ENCODE measurements around the gene MCAM. TPM values are rescaled to one million over a fixed set of nuclear protein-coding genes. Genes with fewer than 3 reads are reported as not detected.

MCAM gene
- total RNA-seq, 1 experiment from 2014 or later: 365 TPM

DNA sequence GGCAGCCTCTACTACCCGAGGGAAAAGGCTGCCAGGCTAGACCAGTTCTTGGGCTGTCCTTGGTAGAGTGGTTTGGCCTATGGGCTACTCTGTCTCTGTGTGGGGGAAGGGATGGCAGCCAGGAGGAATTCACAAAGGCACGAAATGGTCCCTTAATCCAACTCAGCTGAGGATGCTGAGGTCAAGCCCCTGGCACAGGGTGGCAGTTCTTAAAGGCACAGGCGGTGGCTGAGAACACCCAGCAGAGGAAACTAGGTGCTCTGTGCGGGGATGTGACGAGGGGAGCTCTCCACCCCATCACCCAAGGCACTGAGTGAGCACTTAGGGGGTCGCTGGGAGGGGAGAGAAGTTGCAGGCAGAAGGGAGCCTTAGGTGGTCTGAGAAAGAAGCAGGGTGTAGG, 29.7 kb upstream of the MCAM start, which contains the start of gene MFRP:
Gene MFRP, minus strand, starts transcription at position 101 of the 400 bp plus-strand sequence. CDS start 192 bp downstream, outside the sequence.
- DNase-seq (ENCODE audit: low read depth): no peak

DNA sequence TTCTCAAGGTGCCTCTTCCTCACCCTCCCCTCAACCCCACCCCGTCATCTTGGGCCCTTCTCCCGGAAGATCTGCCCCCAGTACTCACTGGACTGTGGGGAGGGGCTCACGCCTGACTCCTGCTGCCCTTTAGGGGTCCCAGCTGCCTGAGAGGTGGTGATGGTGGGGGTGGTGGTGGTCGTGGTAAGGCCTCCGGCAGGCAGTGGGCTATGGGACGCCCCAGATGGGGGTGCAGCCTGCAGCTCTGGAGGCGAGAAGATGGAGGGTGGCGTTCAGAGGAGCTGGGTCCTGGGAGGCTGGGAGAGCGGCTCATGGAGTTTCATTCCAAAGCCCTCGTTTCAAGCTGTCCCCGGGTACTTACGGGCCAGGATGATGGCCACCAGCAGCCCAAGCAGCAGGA, 28.8 kb upstream of the MCAM start:
- no peak for DNase-seq (ENCODE audit: low read depth)

DNA sequence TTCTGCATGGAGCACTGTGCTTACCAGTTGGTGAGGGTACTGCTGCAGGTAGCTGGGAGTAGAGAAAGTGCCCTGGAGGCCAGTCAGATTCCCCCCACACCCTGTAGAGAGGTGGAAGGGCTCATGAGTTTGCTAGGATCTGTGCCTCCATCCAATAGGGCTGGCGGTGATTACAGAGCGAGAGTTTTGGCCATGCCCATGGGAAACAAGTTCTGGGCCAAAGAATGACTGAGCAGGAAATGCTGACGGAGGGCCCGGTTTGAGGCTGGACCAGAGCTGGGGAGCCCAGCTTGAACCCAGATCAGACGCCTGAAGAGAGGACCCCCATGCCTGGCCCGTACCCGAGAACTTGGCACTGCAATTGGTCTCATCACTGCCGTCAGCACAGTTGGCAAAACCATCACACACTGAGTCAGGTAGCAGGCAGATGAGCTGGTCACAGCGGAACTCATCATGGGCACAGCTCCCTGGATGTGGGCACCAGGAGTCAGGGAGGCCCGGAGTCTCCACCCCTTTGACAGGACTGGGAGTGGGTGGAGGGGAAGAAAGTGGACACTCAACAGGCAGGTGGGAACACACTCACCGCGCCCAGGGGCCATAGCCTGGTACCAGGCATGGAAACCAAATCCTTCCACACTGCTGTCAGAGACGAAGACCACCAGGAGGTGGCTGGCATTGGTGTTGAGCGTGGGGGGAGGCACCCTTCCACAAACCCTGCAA, 27.5 kb upstream of the MCAM start:
- no peak for DNase-seq (ENCODE audit: low read depth)

DNA sequence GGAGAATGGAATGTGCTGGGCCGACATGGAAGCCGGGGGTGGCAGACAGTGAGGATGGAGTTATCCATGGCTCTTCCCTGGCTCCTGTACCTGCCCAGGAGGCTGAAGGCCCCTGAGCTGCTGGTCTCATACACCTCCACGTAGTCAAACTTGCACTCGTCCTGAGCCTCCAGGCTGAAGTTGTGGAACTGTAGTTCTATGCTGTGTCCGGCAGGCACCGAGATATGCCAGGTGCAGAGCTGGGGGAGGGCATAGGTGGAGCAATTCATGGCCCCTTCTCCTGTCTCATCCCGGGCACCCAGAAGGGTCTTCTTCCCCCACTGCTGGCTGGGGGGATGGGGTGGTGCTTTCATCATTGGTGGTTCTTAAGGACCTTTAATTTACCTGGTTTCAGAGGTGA, 26.8 kb upstream of the MCAM start:
- no peak for DNase-seq (ENCODE audit: low read depth)

DNA sequence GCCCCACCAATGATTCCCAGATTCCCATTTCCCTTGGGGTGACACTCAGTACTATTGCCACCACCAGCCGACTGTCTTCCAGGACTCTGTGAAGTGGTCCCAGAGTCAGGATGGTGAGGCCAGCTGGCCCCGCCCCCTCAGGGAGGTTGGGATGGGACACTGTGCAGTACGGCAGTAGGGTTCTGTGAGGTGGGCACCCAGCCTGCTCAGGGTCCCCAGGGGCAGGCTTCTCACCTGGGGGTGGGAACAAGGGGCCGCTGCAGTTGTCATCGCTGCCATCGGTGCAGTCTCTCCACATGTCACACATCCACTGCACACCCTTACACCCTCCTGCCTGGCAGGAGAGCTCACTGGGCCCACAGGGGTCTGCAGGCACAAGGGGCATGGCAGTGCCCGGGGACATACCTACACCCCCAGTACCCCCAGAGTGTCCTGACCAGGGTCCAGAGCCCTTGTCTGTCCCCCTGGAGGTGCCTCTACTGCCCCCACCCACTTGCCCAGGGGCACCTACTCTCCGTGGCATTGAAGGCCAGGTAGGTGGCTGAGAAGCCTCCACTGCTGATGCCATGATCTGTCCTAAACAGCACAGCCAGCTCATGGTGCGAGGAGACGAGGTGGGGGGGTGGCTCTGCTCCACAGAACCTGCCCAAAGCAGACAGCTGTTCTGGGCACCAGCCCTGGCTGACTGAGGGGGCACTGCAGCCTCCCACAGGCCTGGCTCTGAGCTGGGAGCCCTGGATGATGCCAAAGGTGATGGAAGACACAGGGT, 25.6 kb upstream of the MCAM start:
- no peak for DNase-seq (ENCODE audit: low read depth)

DNA sequence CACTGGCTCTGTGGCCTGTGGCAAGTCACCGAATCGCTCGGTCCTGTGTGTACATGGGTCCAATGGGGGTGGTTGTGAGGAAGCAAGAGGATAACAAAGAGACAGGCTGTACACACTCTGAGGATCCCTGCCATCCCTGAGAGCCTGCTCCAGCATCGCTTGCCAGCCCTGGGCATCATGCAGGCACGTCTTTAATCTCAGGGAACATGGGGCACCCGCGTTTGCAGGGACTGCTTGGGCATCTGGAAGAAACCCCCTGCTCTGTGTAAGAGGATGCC, 25.0 kb upstream of the MCAM start:
- DNase-seq (ENCODE audit: low read depth): no peak

DNA sequence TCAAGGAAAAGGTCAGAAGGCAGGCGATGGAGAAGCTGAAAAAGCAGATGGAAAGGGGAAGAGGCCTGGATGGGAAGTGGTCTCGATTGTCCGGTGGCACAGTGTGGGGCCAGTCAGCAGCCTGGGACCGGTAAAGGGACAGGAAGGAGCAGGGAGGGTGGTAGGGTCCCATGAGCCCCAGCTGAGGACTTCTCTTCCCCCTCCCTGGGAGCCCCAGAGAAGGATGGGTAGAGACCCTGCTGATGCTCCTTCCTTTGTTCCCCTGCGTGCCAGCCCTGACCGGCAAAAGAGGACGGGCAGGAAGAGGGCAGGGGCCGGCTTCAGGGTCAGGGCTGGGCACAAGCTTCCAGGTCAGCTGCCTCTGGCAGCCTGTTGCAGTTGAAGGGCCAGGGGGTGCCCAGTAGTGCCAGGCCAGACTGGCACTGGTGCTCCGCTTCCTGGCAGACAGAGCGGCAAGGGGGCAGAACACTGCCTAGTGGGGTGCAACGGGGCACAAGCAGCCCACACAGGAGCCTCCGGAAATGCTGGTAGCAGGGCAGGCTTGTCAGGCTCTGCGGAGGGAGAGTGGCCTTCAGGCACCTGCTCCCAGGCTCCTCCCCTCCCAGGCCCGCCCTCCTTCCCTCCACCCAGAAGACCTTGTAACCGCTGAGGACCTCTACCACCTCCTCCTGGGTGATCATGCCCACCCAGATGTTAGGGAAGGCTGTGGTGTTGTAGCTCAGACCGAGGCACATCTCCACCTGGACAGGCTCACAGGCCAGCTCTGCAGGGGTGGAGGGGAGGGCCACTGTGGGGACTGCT, 24.5 kb upstream of the MCAM start:
- no peak for DNase-seq (ENCODE audit: low read depth)

DNA sequence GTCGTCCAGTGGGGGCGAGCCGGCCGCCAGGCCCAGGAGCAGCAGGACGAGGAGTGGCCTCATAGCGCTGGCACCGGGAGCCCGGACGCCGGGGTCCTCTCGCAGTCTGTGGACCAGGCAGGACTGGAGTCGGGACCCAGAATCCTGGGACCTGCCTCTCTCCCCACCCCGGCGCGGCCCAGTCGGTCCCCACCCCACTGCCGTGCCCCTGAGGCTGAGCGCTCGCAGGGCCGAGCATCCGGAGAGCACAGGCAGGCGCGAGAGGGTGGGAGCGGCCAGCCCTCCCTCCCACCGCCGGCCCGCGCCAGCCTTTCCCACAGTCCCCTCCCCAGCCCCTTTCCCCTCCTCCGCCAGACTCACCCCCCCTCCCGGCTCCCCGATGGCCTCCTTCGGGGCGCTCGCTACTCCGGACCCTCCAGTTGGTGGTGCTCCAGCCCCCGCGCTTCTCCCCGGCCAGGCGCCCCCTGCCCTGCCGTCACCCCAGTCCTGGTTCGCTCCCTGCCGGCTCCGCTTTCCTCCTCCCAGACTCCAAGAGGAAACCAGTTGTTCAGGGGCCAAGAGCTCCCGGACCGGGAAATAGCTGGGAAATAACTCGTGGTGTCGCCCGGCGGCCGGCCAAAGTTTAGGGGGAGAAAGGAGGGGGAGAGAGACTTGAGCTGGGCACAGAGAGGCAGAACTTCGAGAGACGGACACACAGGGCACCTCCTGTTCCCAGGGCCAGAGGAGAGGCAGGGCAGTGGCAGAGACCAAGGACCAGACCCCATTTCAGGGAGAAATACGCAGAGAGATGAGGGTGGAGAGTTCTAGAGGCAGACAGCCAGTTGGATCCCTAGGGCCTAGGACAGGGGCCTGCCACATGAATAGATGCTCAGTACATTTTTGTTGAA, 23.6 kb upstream of the MCAM start, which contains the start of gene C1QTNF5:
Gene C1QTNF5, minus strand, starts transcription at position 549 of the 887 bp plus-strand sequence. Its CDS starts 486 bp downstream, at position 63.
- DNase-seq (ENCODE audit: low read depth): peak; percentile 32

DNA sequence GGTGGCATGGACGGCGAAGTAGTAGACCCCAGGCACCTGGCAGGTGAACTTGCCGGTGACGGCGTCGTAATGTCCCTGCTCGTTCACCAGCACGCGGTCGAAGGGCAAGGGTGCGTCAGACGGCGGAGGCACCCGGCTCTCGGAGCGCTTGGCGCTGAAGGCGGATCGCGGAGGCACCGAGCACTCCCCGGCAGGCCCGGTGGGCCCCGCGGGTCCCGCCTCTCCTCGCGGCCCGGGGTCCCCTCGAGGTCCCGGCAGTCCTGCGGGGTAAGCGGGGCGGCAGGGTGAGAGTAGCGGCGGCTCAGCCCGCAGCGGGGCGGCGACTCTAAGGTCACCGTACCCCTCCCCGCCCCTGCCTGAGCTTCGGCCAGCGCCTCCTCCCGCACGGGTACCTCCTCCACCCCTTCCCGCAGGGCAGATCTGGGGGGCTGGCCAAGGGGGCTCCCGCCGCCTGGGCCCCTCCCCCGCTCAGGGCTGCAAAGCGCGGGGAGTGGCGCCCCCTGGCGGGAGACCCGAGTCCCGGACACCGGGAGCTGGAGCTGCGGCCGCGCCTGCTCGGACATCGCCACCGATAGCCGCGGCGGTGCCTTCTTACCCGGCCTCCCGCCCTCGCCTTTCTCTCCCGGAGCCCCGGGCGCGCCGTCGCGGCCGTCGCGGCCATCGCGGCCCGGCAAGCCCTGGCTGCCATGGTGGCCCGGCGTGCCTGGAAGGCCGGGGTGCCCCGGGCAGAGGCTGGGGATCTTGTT, 22.8 kb upstream of the MCAM start:
- no peak for DNase-seq (ENCODE audit: low read depth)

DNA sequence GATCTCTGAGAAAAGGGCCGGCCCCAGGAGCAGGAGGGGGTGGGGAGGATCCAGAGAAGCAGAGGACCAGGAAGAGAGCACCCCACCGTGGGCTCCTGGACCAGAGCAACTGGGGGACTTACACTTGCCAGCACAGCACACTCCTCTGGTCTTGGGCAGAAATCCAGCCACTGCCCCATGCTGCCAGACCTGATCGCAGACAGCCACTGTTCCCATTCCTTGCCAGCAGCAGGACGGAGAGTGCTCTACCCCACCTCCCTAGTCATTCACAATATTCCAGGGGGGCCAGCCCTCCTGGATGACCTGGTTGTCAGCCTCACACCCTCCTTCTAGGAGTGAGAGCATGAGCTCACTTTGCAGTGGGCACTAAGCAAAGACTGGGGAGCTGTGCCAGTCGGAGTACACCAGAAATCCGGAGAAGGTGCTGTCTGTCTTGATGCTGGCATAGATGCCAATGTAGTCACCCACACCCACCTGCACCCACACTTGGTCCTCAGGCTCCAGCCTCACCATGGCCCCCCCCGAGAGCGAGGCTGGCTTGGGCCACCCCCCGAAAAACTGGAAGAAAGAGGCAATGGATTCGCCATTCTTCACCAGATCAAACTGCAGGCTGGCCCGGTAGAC, 22.1 kb upstream of the MCAM start:
- no peak for DNase-seq (ENCODE audit: low read depth)

DNA sequence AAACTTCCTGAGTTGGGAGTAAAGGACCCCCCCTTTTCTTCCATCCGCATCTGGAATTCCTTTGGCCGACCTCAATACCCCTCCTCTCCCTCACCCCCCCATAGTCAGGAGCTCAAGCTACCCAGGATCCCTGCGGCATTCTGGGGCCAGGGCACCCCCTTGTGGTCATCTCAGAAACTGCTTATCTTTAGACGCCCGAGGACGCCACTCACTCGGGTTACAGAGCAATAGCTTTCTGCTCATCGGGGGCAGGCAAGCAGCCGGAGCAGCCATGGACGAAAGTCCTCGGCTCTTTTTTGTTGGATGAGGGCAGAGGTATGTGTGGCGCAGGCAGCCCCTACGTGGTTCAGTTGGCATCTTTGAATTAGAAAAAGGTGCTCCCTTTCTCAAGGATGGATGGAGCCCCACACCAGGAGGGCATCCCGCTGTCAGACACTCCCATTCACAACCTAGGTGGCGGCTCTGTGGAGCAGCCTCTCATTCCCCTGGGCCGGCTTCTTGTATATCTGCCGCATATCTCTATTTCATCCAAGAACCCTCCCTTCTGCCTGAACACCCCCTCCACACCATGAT, 21.5 kb upstream of the MCAM start:
- peak; percentile 77 for DNase-seq (ENCODE audit: low read depth)

DNA sequence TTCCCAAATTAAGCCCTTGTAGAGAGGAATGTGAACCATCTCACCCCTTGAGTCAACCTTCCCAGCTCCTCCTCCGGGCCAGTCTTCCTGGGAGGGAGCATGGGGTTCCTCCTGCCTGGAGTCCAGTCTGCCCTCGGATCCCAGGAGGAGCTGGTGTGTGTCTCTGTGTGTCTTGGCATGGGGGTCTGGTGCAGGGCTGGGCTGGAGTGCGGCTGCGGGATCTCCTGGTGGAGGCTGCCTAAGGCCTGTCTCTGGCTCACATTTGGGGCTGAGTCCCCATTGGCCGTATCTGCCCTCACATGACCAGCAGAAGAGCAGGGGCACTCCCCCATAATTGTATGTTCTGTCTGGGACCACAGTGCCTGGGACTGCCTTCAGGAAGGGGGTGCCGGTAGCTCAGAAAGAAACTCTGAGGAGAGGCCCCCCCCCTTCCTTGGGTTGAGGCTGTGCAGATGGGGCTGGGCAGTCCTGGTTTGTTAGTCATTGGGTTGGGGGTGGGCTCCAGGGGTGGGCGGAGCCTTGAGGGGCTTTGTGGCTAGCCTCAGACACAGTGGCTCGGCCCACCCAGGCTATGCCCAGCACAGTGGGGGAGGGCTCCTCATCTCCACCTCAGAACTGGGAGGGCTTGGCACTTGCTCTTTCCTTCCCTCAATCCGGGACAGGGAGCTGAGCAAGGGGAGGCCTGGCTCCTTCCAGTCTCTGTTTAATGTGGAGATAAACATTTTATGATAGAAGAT, 20.8 kb upstream of the MCAM start:
- DNase-seq (ENCODE audit: low read depth): peak; percentile 76

DNA sequence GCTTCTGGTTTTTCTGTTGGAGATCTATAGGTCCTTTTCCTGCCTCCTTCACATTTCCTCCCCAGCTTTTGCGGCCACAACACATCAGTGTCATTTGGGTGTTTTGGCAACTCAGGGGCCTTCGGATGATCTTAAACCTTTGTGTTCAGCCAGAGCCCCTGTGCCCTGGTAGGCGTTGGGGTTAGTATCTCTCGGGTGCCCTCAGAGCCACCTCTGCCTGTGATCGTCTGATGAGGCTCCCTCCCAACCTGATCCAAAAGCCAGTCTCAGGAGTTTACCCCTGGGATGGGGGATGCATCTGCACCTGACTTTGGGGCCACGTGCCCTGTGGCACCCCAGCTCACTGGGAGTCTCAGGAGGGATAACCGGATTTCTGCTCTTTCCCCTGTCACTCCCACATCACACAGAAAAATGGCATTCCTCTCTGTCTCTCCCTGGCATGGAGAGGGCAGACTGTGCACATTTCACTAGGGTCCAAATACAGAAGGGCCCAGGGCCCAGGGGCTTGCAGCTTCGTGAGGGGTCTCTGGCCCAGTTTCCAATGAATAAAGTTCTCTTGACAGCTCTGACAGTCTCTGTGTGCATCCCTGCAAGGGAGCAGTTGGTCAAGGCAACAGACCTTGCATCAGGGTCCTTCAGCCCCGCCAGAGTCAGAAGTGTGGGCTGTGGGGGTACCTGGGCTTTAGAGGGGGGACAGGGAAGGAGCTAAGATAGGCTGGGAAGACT, 20.0 kb upstream of the MCAM start:
- no peak for DNase-seq (ENCODE audit: low read depth)

DNA sequence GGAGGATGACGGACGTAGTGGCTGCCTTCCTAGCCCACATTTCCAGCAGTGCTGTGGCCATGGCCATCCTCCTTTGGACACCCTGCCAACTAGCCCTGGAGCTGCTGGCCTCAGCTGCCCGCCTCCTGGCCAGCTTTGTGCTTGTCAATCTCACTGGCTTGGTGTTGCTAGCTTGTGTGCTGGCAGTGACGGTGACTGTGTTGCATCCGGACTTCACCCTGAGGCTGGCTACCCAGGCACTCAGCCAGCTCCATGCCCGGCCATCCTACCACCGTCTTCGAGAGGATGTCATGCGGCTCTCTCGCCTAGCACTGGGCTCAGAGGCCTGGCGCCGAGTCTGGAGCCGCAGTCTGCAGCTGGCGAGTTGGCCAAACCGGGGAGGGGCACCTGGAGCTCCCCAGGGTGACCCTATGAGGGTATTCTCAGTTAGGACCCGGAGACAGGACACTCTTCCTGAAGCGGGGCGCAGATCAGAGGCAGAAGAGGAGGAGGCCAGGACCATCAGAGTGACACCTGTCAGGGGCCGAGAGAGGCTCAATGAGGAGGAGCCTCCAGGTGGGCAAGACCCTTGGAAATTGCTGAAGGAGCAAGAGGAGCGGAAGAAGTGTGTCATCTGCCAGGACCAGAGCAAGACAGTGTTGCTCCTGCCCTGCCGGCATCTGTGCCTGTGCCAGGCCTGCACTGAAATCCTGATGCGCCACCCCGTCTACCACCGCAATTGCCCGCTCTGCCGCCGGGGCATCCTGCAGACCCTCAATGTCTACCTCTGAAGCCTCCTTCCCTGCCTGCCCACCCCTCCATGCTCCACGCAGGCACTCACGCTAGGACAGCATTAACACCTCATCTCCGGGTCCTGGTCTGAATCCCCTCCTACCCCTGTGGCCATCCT, 19.0 kb upstream of the MCAM start:
- no peak for DNase-seq (ENCODE audit: low read depth)

DNA sequence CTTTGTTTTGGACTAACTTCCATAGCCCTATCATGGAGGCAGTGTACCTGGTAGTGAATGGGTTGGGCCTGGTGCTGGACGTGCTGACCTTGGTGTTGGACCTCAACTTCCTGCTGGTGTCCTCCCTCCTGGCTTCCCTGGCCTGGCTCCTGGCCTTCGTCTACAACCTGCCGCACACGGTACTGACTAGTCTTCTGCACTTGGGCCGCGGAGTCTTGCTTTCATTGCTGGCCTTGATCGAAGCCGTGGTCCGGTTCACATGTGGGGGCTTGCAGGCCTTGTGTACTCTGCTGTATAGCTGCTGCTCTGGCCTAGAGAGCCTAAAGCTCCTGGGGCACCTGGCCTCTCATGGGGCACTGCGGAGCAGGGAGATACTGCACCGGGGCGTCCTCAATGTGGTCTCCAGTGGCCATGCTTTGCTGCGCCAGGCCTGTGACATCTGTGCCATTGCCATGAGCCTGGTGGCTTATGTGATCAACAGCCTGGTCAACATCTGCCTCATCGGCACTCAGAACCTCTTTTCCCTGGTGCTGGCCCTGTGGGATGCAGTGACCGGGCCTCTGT, 18.2 kb upstream of the MCAM start:
- no peak for DNase-seq (ENCODE audit: low read depth)

DNA sequence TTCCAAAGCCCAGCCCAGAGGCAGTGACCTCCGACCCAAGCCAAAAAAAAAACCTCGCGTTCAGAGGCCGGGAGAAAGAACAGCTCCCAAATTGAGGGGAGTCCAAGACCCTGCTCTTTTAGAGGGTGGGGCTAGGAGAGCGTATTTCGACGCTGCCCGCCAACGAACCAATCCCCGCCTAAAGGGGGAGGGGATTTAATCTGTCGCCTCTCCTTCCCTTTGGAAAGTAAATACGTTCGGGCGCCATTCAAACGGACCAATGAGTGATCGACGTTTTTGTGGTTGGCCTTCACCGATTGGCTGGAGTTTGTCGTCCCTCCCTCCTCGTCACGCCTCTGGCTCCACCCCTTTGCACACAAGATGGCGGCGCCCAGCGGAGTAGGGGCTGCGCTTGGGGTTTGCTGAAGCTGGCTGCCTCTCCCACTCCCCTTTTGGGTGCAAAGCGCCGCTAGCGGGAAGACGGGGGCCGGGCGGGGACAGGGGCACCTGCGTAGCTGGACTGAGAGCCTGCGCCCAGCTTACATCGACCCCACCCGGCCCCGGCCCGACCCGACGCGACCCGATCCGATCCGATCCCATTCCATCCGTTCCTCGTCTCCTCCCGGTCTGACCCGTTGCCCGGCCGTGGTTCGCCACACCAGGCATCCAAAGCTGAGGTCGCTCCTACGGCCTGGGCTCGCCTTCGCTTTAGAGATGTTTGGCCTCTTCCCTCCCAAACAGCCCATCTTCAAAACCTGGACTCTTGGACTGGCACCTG, 17.4 kb upstream of the MCAM start, which contains the start of gene RNF26:
Gene RNF26, plus strand, starts transcription at position 354 of the 757 bp plus-strand sequence. CDS start 596 bp downstream, outside the sequence.
- DNase-seq (ENCODE audit: low read depth): peak; percentile 98

All from HT1080 (cell line).